MG63 (cell line): ENCODE results near the gene UNC5CL. TPM values are rescaled to one million over a fixed set of nuclear protein-coding genes. Genes with fewer than 3 reads are reported as not detected.

Source experiments
- DNase-seq: peaks from one replicate; pipeline ENCODE4 v3.0.0-alpha.2; 2020
- H3K27me3 ChIP-seq: fragments of 250-450 bp; sonication (Bioruptor Pico); 2 replicates; pipeline ENCODE4 v1.5.1; 2020; ENCODE audit warnings: mild to moderate bottlenecking, moderate library complexity
- H3K36me3 ChIP-seq: fragments of 250-450 bp; sonication (Bioruptor Pico); 2 replicates; pipeline ENCODE4 v1.5.1; 2020; ENCODE audit warnings: mild to moderate bottlenecking, moderate library complexity
- H3K4me3 ChIP-seq: fragments of 250-450 bp; sonication (Bioruptor Pico); 2 replicates; pipeline ENCODE4 v1.5.1; 2020; ENCODE audit warnings: mild to moderate bottlenecking, moderate library complexity
- H3K9me3 ChIP-seq: fragments of 250-450 bp; sonication (Bioruptor Pico); 2 replicates; pipeline ENCODE4 v1.5.1; 2020; ENCODE audit warnings: mild to moderate bottlenecking, moderate library complexity
- total RNA-seq: library from RNA; depleted of rRNA; stranded (reverse); fragments of >200 nt; shearing (Covaris generic); gene quantifications from 2 replicates; pipeline ENCODE4 v1.2.3, GENCODE V29; 2014; ENCODE audit warnings: low replicate concordance

UNC5CL gene
- total RNA-seq, 1 experiment from 2014 or later = 0.20 TPM

- no peaks in the 10 kb centered on the region for H3K9me3 ChIP-seq
- no peaks in the 10 kb centered on the region for H3K36me3 ChIP-seq
- no peak overlapping the region for H3K4me3 ChIP-seq
These were observed 40.4 kb downstream of the UNC5CL start for GRCh38 chr6:40998661-40999060.

GRCh38 chr6:40997234-40997957 lies 41.6 kb downstream of the UNC5CL start:
- Histone ChIP-seq H3K9me3 (no peaks in the 10 kb centered on the region), H3K4me3 (no peak overlapping the region), H3K27me3 (no peaks in the 10 kb centered on the region), H3K36me3 (no peaks in the 10 kb centered on the region)
- DNase-seq = peak; percentile 11

More at GRCh38 chr6:40998661-40999060, 40.4 kb downstream of the UNC5CL start:
- no peaks in the 10 kb centered on the region for H3K27me3 ChIP-seq
- DNase-seq = no peak

GRCh38 chr6:40996591-40997233 lies 42.3 kb downstream of the UNC5CL start:
- no peaks in the 10 kb centered on the region for H3K36me3 ChIP-seq
- no peaks in the 10 kb centered on the region for H3K27me3 ChIP-seq
- H3K9me3 ChIP-seq = no peaks in the 10 kb centered on the region
- no peak overlapping the region for H3K4me3 ChIP-seq
- DNase-seq = no peak

- Histone ChIP-seq H3K9me3 (no peaks in the 10 kb centered on the region), H3K4me3 (no peak overlapping the region), H3K36me3 (no peaks in the 10 kb centered on the region), H3K27me3 (no peaks in the 10 kb centered on the region)
- DNase-seq = no peak
These were observed 46.3 kb downstream of the UNC5CL start for GRCh38 chr6:40992746-40993145.

GRCh38 chr6:40990301-40990700 lies 48.7 kb downstream of the UNC5CL start:
- Histone ChIP-seq H3K36me3 (no peaks in the 10 kb centered on the region), H3K4me3 (no peak overlapping the region)

GRCh38 chr6:40989204-40990169 lies 49.5 kb downstream of the UNC5CL start:
- H3K4me3 ChIP-seq = no peak overlapping the region
- no peaks in the 10 kb centered on the region for H3K36me3 ChIP-seq
- H3K9me3 ChIP-seq = no peaks in the 10 kb centered on the region
- no peaks in the 10 kb centered on the region for H3K27me3 ChIP-seq
- DNase-seq = no peak

More at GRCh38 chr6:40990301-40990700, 48.7 kb downstream of the UNC5CL start:
- H3K9me3 ChIP-seq = no peaks in the 10 kb centered on the region
- no peaks in the 10 kb centered on the region for H3K27me3 ChIP-seq
- no peak for DNase-seq

- DNase-seq = no peak
- H3K27me3 ChIP-seq = no peaks in the 10 kb centered on the region
- H3K4me3 ChIP-seq = no peak overlapping the region
- H3K36me3 ChIP-seq = no peaks in the 10 kb centered on the region
- no peaks in the 10 kb centered on the region for H3K9me3 ChIP-seq
These were observed 50.4 kb downstream of the UNC5CL start for GRCh38 chr6:40988634-40989033.

GRCh38 chr6:40986921-40987819 lies 51.9 kb downstream of the UNC5CL start:
- DNase-seq = no peak
- Histone ChIP-seq H3K4me3 (no peak overlapping the region), H3K27me3 (no peaks in the 10 kb centered on the region), H3K9me3 (no peaks in the 10 kb centered on the region), H3K36me3 (no peaks in the 10 kb centered on the region)

- Histone ChIP-seq H3K36me3 (no peaks in the 10 kb centered on the region), H3K9me3 (no peaks in the 10 kb centered on the region), H3K4me3 (no peak overlapping the region), H3K27me3 (no peaks in the 10 kb centered on the region)
- no peak for DNase-seq
These were observed 52.7 kb downstream of the UNC5CL start for GRCh38 chr6:40986364-40986763.

GRCh38 chr6:40983752-40984151 lies 55.3 kb downstream of the UNC5CL start:
- Histone ChIP-seq H3K4me3 (no peak overlapping the region), H3K36me3 (no peaks in the 10 kb centered on the region), H3K9me3 (no peaks in the 10 kb centered on the region), H3K27me3 (no peaks in the 10 kb centered on the region)
- DNase-seq = no peak

GRCh38 chr6:40982917-40983316 lies 56.1 kb downstream of the UNC5CL start:
- H3K36me3 ChIP-seq = no peaks in the 10 kb centered on the region
- H3K27me3 ChIP-seq = no peaks in the 10 kb centered on the region
- H3K4me3 ChIP-seq = no peak overlapping the region
- DNase-seq = no peak
- no peaks in the 10 kb centered on the region for H3K9me3 ChIP-seq

- DNase-seq = no peak
These were observed 60.2 kb downstream of the UNC5CL start for GRCh38 chr6:40978687-40979289.

GRCh38 chr6:40977695-40978094 lies 61.3 kb downstream of the UNC5CL start:
- Histone ChIP-seq H3K9me3 (no peaks in the 10 kb centered on the region), H3K27me3 (no peaks in the 10 kb centered on the region), H3K36me3 (no peaks in the 10 kb centered on the region), H3K4me3 (no peak overlapping the region)
- no peak for DNase-seq

More at GRCh38 chr6:40978687-40979289, 60.2 kb downstream of the UNC5CL start:
- no peak overlapping the region for H3K4me3 ChIP-seq
- no peaks in the 10 kb centered on the region for H3K9me3 ChIP-seq
- no peaks in the 10 kb centered on the region for H3K27me3 ChIP-seq
- no peaks in the 10 kb centered on the region for H3K36me3 ChIP-seq

- no peak for DNase-seq
- Histone ChIP-seq H3K27me3 (no peaks in the 10 kb centered on the region), H3K4me3 (no peak overlapping the region), H3K36me3 (no peaks in the 10 kb centered on the region), H3K9me3 (no peaks in the 10 kb centered on the region)
These were observed 61.9 kb downstream of the UNC5CL start for GRCh38 chr6:40977085-40977484.
